ENCODE measurements around the gene SLC38A2.
"Not testable (repeated sequence)": the region's sequence is repeated elsewhere in the genome, so short reads cannot be mapped to it uniquely, and the experiment has no call there.

SLC38A2 gene

GRCh38 chr12:46404225-46404631 lies 31.7 kb upstream of the SLC38A2 start:
- no peak for DNase-seq (ENCODE audit: low spot score)
- H3K27ac ChIP-seq, result peak overlapping the region; percentile 2 to 79
- TF ChIP-seq, protein P1, sequence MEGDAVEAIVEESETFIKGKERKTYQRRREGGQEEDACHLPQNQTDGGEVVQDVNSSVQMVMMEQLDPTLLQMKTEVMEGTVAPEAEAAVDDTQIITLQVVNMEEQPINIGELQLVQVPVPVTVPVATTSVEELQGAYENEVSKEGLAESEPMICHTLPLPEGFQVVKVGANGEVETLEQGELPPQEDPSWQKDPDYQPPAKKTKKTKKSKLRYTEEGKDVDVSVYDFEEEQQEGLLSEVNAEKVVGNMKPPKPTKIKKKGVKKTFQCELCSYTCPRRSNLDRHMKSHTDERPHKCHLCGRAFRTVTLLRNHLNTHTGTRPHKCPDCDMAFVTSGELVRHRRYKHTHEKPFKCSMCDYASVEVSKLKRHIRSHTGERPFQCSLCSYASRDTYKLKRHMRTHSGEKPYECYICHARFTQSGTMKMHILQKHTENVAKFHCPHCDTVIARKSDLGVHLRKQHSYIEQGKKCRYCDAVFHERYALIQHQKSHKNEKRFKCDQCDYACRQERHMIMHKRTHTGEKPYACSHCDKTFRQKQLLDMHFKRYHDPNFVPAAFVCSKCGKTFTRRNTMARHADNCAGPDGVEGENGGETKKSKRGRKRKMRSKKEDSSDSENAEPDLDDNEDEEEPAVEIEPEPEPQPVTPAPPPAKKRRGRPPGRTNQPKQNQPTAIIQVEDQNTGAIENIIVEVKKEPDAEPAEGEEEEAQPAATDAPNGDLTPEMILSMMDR (IDR thresholded peaks at IDR 0.05), result no peak
- H3K4me3 ChIP-seq, result no peak overlapping the region

GRCh38 chr12:46403719-46404070 lies 31.1 kb upstream of the SLC38A2 start:
- no peak for DNase-seq (ENCODE audit: low spot score)
- peak overlapping the region; percentile 2 to 79 for H3K27ac ChIP-seq
- TF ChIP-seq, protein P1 (IDR thresholded peaks at IDR 0.05), result no peak
- H3K4me3 ChIP-seq, result no peak overlapping the region

- DNase-seq (ENCODE audit: low spot score), result no peak
- H3K4me3 ChIP-seq, result no peak overlapping the region
- H3K27ac ChIP-seq, result peak overlapping the region; percentile 2 to 79
- TF ChIP-seq, protein P1 (IDR thresholded peaks at IDR 0.05), result no peak
Measured at GRCh38 chr12:46402941-46403718, 30.6 kb upstream of the SLC38A2 start.

DNA sequence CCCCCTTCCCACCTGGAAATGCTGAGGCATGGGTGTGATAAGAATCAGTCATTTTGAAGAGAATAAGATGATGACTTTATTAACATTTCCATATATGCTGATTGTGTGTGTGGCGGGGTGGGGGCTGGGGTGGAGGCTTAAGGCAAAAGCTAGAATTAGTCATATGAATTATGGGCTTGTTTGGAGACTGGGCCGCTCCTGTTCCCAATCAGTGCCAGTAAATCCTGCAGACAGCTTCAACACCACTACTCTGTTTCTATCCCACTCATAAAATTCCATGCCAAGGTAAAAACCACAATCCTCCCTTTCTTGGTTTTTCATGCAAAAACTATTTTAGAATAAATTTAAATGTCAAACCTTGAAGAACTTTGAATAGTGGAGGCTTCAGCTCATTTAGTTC lies 29.9 kb upstream of the SLC38A2 start:
- Histone ChIP-seq H3K27ac (peak overlapping the region; percentile 19 to 79), H3K4me3 (no peak overlapping the region)
- TF ChIP-seq, protein P1 (IDR thresholded peaks at IDR 0.05), result no peak
- DNase-seq (ENCODE audit: low spot score), result no peak

- H3K27ac ChIP-seq, result peak overlapping the region; percentile 19 to 61
- no peak for DNase-seq (ENCODE audit: low spot score)
- H3K4me3 ChIP-seq, result no peak overlapping the region
- TF ChIP-seq, protein P1 (IDR thresholded peaks at IDR 0.05), result peak; percentile 27
Measured at GRCh38 chr12:46401662-46402061, 29.1 kb upstream of the SLC38A2 start.

GRCh38 chr12:46400406-46400805 lies 27.8 kb upstream of the SLC38A2 start:
- TF ChIP-seq, protein P1 (IDR thresholded peaks at IDR 0.05), result no peak
- Histone ChIP-seq H3K27ac (peak overlapping the region in 1 of 2 donors; percentile 61), H3K4me3 (no peak overlapping the region)
- DNase-seq (ENCODE audit: low spot score), result no peak

- DNase-seq (ENCODE audit: low spot score); H3K4me3 ChIP-seq; H3K27ac ChIP-seq: not testable (repeated sequence)
Measured at GRCh38 chr12:46399461-46400248, 27.1 kb upstream of the SLC38A2 start.

Measured in coronary artery (tissue), 2 donors.